ENCODE data around the gene SLCO3A1.
"Not testable (repeated sequence)": the region's sequence is repeated elsewhere in the genome, so short reads cannot be mapped to it uniquely, and the experiment has no call there.

Gene SLCO3A1

DNA sequence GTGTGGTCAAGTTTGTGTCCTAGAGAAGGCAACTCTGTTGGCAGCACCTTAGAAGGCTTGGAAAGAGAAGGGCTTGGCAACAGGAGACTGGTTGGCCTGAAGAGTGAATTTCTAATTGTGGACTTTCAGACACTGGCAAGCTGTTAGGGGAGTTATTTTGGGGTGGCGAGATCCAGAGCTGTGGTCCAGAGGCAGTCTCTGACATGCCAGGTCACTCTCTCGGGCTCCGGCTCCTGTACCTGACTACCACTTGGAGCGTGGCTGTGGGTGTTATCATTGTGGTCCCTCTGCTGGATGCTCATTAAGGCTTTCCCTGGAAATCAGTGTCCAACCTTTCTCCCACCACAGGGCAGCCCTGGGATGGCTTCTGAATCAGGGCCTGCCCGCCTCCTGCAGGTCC is 209.0 kb downstream of the SLCO3A1 start:
- no peak for DNase-seq (ENCODE audit: low read depth)
- no peak overlapping the region for H3K4me3 ChIP-seq (ENCODE audit: low read length)
- TF ChIP-seq, protein P1, sequence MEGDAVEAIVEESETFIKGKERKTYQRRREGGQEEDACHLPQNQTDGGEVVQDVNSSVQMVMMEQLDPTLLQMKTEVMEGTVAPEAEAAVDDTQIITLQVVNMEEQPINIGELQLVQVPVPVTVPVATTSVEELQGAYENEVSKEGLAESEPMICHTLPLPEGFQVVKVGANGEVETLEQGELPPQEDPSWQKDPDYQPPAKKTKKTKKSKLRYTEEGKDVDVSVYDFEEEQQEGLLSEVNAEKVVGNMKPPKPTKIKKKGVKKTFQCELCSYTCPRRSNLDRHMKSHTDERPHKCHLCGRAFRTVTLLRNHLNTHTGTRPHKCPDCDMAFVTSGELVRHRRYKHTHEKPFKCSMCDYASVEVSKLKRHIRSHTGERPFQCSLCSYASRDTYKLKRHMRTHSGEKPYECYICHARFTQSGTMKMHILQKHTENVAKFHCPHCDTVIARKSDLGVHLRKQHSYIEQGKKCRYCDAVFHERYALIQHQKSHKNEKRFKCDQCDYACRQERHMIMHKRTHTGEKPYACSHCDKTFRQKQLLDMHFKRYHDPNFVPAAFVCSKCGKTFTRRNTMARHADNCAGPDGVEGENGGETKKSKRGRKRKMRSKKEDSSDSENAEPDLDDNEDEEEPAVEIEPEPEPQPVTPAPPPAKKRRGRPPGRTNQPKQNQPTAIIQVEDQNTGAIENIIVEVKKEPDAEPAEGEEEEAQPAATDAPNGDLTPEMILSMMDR (conservative IDR thresholded peaks at IDR 0.05; ENCODE audit: low read depth, low read length): no peak

DNA sequence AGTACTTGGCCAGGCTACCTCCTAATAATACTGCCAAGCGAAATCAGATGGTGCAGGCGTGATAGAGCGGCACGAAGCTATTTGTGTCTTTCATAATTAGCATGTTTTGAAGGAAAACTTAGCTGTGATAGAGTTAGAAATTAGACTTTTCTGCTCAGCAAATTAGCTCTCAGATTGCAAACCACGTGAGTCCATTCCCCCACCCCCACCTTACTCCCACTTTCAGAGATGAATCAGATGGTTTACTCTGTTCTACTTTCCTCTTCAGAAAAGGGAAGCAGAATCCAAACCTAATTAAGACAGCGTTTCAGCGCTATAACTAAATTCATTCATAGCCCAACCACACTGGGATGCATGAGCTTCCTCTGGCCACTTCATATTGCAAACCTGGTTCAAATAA is 214.6 kb downstream of the SLCO3A1 start:
- TF ChIP-seq, protein P1 (conservative IDR thresholded peaks at IDR 0.05; ENCODE audit: low read depth, low read length): no peak

DNA sequence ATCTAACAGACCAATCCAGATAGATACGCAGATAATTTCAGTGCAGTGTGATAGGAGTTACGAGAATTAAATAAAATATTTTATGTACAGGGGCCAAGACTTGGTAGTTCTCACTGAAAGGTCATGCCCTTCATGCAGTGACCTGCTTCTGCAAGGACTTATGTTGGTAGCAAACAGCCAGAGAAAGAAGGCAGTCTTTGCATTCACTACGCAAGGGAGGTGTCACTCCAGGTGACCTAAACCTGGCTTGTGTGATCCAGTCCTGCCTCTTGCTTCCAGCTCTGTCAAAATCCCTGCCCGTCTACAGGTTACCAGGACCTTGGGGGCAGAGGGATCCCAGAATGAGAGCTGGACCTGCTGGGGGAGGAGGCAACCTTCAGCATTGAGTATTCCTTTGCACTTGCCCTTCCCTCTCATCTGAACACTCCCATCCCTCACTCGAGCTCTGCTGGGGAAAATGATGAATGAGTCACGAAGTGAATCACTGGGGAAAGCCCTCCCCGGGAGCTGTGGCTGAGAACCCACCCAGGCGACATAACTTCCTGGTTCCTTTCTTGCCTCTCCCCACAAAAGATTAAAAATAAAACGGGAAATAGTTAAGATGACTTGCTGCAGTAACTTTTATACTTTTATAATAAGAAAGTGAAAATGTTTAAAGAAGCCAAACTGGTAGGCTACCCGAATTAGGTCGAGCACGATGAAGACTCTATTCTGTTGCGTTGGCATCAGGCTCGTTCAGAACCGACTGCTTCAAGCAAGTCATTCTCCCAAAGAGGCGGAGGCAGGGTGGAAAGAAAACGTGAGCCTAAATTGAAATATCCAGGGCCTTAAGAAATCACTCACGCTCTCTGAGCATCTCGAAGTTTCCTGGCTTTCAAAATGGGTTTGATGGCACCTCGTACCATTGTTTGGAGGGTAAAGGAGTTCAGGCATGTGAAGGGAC is 216.1 kb downstream of the SLCO3A1 start:
- TF ChIP-seq, protein P1 (conservative IDR thresholded peaks at IDR 0.05; ENCODE audit: low read depth, low read length): no peak

More for the DNA sequence above, 214.6 kb downstream of the SLCO3A1 start:
- no peak overlapping the region for H3K4me3 ChIP-seq (ENCODE audit: low read length)
- DNase-seq (ENCODE audit: low read depth): no peak

DNA sequence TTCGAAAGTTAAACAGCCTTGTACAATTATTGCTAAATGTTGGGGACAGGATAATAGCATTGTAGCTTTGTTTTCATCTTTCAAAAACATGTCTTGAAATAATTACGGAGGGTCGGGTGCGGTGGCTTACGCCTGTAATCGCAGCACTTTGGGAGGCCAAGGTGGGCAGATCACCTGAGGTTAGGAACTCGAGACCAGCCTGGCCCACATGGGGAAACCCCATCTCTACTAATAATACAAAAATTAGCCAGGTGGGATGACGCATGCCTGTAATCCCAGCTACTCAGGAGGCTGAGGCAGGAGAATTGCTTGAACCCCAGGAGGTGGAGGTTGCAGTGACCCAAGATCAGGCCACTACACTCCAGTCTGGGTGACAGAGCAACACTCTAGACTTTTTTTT is 216.7 kb downstream of the SLCO3A1 start:
- DNase-seq (ENCODE audit: low read depth); H3K4me3 ChIP-seq (ENCODE audit: low read length): not testable (repeated sequence)

More for the DNA sequence above, 216.1 kb downstream of the SLCO3A1 start:
- H3K4me3 ChIP-seq (ENCODE audit: low read length): no peak overlapping the region
- DNase-seq (ENCODE audit: low read depth): peak; percentile 56

DNA sequence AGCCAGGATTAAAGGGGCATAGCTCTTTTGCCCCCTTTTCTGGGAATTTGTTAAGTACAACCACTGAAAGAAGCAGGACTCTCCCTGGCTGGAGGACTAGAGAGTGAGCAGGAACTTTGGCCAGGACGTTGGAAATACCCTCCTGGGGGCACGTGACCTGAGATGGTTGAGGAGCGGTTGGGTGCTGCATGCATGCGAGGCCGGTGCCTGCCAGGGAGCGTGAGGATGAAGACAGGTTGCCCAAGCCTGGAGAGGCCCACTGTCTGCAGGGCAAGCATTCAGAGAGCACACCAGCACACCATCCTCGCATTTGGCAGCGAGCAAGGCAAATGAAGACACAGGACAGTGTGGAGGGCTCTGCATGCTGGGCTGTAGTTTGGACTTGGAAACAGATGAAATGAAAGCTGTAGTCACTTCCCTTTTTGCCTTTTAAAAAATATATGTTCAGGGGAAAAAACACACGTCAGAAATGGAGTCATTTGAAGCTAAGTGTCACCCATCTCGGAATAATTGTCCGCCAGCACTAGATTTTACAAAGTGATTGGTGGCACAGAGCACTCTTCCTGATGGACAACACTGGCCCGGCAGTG is 217.6 kb downstream of the SLCO3A1 start:
- no peak overlapping the region for H3K4me3 ChIP-seq (ENCODE audit: low read length)
- TF ChIP-seq, protein P1 (conservative IDR thresholded peaks at IDR 0.05; ENCODE audit: low read depth, low read length): no peak
- no peak for DNase-seq (ENCODE audit: low read depth)

DNA sequence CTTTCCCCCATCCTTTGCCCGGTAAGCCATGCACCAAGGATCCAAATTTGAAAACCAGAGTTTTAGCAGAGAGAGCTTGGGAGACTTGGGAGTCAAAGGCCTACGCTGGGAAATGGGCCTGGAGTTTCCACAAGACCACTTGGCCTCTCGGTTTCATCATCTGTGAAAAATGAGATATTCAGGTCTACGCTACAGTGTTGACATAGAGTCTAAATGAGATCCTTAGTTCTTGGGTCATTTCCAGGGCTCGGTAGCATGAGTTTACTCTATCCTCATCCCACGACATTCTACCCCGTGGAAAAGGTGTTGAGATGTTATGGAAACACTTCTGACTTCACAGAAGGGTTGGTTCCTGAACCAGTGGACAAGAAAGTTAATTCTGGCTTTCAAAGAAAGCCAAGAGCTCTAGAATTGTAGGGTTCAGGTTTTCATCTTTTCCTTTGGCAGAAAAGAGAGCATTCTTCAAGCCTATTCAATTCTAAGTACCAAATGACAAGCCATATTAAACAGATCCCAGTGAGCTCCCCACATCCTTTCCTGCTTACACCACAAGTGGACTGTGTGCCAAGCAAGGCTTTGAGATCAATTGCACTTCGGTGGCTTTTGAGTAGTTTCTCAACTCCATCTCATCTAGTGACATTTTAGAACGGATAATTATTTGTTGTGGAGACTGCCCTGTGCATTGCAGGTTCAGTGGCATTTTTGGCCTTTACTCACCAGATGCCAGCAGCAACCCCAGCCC is 219.7 kb downstream of the SLCO3A1 start:
- DNase-seq (ENCODE audit: low read depth): no peak
- H3K4me3 ChIP-seq (ENCODE audit: low read length): no peak overlapping the region
- TF ChIP-seq, protein P1 (conservative IDR thresholded peaks at IDR 0.05; ENCODE audit: low read depth, low read length): no peak

DNA sequence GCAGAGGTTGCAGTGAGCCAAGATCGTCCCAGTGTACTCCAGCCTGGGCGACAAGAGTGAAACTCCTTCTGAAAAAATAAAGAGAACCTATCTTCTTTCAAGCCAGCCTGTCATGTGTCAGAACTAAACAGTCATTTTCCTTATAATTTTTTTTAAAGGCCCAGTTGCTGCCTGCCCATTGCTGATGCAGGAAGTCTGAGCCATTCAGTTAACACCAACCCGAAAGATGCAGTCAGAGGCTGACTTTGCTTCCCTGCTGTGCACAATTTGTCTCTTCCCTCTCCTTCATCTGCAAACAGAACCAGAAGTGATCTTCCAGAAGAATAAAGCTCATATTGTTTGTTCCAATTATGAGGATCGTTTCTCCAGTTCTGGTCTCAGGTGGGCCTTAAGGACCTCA is 220.6 kb downstream of the SLCO3A1 start:
- no peak overlapping the region for H3K4me3 ChIP-seq (ENCODE audit: low read length)
- DNase-seq (ENCODE audit: low read depth): no peak
- TF ChIP-seq, protein P1 (conservative IDR thresholded peaks at IDR 0.05; ENCODE audit: low read depth, low read length): no peak

Measured in retinal pigment epithelial cell (primary cell).